ENCODE measurements around the gene GPRASP1.
A peak's percentile ranks its signal among the peaks of the same experiment; 100 is the strongest.
"Not testable (repeated sequence)": the region's sequence is repeated elsewhere in the genome, so short reads cannot be mapped to it uniquely, and the experiment has no call there.

The GPRASP1 gene

DNA sequence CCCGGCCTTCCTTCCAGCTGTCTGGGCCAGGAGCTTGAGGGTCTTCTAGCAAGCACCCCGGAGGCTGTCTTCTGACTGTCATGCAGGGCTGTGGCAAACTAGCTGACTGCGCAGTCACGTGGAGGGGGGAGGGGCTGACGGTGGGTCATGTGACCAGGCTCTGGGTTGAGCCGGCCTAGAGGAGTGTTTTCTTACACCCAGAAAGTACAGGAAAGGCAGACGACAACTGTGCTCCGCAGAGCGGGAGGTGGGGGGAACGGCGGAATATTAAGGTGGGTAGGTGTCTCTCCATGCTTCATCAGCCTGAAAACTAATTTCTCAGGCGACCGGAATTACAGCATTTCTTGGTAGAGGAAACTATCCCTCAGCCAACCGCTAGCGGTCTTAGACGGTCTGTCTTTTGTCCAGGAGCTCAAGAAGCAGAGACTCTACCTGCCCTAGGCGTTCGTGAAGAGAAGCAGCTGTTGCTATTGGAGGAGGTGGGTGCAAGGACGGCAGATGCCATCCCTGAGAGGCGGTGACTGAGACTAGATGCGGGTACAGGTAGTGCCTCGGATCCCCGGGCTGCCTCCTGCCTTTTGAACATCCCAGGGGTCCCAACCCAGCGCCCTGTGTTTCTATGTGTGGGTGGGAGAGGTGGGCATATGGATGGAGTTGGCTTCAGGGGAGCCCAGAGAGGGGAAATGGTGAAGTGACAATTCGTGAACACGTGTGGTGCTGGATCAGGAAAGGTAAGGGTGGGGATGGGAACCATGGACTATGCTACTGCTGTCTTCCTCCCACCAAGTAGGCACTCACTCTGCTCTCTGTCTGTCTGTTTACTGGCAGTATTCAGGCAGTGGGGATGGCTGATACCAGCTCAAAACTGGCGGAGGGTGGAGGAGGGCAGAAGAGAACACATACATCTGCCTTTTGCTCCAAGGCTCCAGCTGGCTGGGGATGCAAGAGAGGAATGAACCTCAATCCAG, 8.8 kb downstream of the GPRASP1 start:
- Histone ChIP-seq H3K9ac (ENCODE audit: low read length) (peak overlapping the region; percentile 70), H3K9me3 (ENCODE audit: control insufficient read depth, insufficient read depth, low read depth, low read length) (peaks cover 8% of the 10 kb centered on the region), H3K27me3 (ENCODE audit: control insufficient read depth, insufficient read depth, low read length) (peaks cover 4% of the 10 kb centered on the region; the same call in 1 of the 2 replicates), H3K4me3 (ENCODE audit: low read depth, low read length) (peak overlapping the region; percentile 79), H3K4me1 (ENCODE audit: control insufficient read depth, insufficient read depth, low read length) (no peaks in the 10 kb centered on the region), H3K36me3 (ENCODE audit: control insufficient read depth, insufficient read depth, low read length) (no peaks in the 10 kb centered on the region), H3K27ac (ENCODE audit: low read depth, low read length) (no peak overlapping the region)

DNA sequence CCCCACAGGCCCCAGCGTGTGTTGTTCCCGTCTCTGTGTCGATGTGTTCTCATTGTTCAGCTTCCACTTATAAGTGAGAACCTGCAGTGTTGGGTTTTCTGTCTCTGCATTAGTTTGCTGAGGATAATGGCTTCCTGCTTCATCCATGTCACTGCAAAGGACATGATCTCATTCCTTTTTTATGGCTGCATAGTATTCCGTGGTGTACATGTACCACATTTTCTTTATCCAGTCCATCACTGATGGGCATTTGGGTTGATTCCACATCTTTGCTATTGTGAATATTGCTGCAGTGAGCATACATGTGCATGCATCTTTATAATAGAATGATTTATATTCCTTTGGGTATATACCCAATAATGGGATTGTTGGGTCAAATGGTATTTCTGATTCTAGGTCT, 12.5 kb downstream of the GPRASP1 start:
- H3K36me3 ChIP-seq (ENCODE audit: control insufficient read depth, insufficient read depth, low read length); H3K27ac ChIP-seq (ENCODE audit: low read depth, low read length); H3K4me1 ChIP-seq (ENCODE audit: control insufficient read depth, insufficient read depth, low read length); H3K9ac ChIP-seq (ENCODE audit: low read length); H3K4me3 ChIP-seq (ENCODE audit: low read depth, low read length); H3K27me3 ChIP-seq (ENCODE audit: control insufficient read depth, insufficient read depth, low read length): not testable (repeated sequence)
- H3K9me3 ChIP-seq (ENCODE audit: control insufficient read depth, insufficient read depth, low read depth, low read length), result peaks cover 10% of the 10 kb centered on the region

DNA sequence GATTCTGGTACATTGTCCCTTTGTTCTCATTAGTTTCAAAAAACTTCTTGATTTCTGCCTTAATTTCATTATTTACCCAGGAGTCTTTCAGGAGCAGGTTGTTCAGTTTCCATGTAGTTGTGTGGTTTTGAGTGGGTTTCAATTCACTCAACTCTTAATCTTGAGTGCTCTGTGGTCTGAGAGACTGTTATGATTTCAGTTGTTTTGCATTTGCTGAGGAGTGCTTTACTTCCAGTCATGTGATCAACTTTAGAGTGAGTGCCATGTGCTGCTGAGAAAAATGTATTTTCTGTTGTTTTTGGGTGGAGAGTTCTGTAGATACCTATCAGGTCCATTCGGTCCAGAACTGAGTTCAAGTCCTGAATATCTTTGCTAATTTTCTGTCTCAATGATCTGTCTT, 15.8 kb downstream of the GPRASP1 start:
- not testable (repeated sequence) for H3K4me3 ChIP-seq (ENCODE audit: low read depth, low read length); H3K4me1 ChIP-seq (ENCODE audit: control insufficient read depth, insufficient read depth, low read length); H3K27me3 ChIP-seq (ENCODE audit: control insufficient read depth, insufficient read depth, low read length); H3K9ac ChIP-seq (ENCODE audit: low read length); H3K36me3 ChIP-seq (ENCODE audit: control insufficient read depth, insufficient read depth, low read length); H3K27ac ChIP-seq (ENCODE audit: low read depth, low read length)
- H3K9me3 ChIP-seq (ENCODE audit: control insufficient read depth, insufficient read depth, low read depth, low read length), result peaks cover 10% of the 10 kb centered on the region

DNA sequence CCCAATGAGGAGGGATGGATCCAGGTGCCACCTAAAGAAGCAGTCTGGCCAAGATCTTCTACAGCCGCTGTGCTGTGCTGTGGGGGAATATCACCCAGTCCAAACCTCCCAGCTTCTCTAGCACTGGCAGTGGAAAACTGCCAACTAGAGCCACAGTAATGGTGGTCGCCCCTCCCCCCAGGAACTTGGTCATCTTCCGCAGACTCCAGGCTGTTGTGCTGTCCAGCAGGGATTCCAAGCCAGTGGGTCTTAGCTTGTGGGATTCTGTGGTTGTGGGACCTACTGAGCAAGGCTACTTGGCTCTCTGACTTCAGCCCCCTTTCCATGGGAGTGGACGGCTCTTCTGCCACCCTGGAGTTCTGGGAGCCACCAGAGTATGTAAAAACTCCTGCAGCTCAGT, 18.2 kb downstream of the GPRASP1 start:
- Histone ChIP-seq H3K4me1 (ENCODE audit: control insufficient read depth, insufficient read depth, low read length) (peaks cover 3% of the 10 kb centered on the region; the same call in 1 of the 2 replicates), H3K27ac (ENCODE audit: low read depth, low read length) (no peak overlapping the region), H3K9me3 (ENCODE audit: control insufficient read depth, insufficient read depth, low read depth, low read length) (0 out of 2 replicates have a peak, but pooled peaks cover 7% of the 10 kb centered on the region), H3K27me3 (ENCODE audit: control insufficient read depth, insufficient read depth, low read length) (no peaks in the 10 kb centered on the region; the same call in 1 of the 2 replicates), H3K36me3 (ENCODE audit: control insufficient read depth, insufficient read depth, low read length) (no peaks in the 10 kb centered on the region), H3K4me3 (ENCODE audit: low read depth, low read length) (no peak overlapping the region), H3K9ac (ENCODE audit: low read length) (no peak overlapping the region)

DNA sequence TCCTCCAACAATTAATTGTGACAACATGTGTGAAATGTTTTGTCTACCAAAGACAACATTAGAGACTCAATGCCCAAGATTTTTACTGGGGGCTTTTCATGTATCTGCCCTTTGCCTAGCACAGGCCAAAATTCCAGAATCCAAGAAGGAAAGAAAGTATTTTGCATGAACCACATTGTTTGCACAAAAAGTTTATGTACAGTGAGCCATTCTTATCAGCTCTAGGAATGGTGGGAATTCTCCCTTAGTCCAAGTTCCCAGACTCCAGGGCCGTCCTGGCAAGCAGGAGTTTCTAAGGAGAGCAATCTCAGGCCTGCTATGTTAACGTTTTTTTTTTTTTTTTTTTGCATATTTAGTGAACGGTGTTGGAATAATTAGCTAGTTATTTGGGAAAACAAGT, 21.6 kb downstream of the GPRASP1 start:
- Histone ChIP-seq H3K4me3 (ENCODE audit: low read depth, low read length) (no peak overlapping the region), H3K27ac (ENCODE audit: low read depth, low read length) (no peak overlapping the region), H3K36me3 (ENCODE audit: control insufficient read depth, insufficient read depth, low read length) (no peaks in the 10 kb centered on the region), H3K4me1 (ENCODE audit: control insufficient read depth, insufficient read depth, low read length) (peaks cover 3% of the 10 kb centered on the region; the same call in 1 of the 2 replicates), H3K9ac (ENCODE audit: low read length) (no peak overlapping the region), H3K27me3 (ENCODE audit: control insufficient read depth, insufficient read depth, low read length) (no peaks in the 10 kb centered on the region; the same call in 1 of the 2 replicates), H3K9me3 (ENCODE audit: control insufficient read depth, insufficient read depth, low read depth, low read length) (no peaks in the 10 kb centered on the region)

DNA sequence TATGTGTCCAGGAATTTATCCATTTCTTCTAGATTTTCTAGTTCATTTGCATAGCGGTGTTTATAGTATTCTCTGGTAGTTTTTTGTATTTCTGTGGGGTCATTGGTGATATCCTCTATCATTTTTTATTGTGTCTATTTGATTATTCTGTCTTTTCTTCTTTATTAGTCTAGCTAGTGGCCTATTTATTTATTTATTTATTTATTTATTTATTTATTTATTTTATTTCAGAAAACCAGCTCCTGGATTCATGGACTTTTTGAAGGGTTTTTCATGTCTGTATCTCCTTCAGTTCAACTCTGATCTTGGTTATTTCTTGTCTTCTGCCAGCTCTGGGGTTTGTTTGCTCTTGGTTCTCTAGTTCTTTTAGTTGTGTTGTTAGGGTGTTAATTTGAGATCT, 26.2 kb downstream of the GPRASP1 start:
- not testable (repeated sequence) for H3K27ac ChIP-seq (ENCODE audit: low read depth, low read length); H3K4me3 ChIP-seq (ENCODE audit: low read depth, low read length); H3K27me3 ChIP-seq (ENCODE audit: control insufficient read depth, insufficient read depth, low read length); H3K9ac ChIP-seq (ENCODE audit: low read length); H3K4me1 ChIP-seq (ENCODE audit: control insufficient read depth, insufficient read depth, low read length); H3K9me3 ChIP-seq (ENCODE audit: control insufficient read depth, insufficient read depth, low read depth, low read length); H3K36me3 ChIP-seq (ENCODE audit: control insufficient read depth, insufficient read depth, low read length)

DNA sequence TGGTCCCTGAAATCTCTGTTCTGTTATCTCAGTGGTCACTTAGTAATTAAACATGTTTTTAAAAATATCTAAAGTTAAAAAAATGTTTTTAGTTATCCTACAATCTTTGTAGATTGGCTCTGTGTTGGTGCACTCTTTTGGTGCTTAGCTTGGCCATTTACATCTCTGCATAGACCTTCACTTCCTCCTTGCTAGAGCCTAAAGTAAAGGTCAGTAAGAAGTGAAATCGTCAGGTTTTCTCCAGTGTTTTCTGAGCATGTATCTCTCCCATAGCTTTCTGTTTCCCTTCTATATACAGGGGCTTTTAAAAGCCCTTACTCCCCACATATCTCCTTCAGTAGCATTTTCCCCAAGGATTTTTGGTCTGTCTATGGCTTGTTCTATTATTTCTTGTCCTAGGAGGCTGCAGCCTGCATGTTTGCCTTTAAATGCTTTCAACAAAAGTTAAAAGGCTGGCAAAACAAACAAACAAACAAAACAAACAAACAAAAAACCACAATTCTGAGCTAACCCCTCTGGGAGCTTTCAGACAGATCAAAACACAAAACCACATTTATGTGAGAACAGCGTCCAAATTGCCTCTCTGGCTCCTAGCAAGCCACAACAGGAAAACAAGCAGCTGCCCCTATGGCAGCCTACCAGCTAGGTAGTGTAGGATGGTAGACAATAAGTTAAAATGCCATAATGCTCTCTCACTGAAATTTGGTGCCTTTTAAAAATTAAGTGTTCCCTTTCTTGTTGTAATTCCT, 33.7 kb downstream of the GPRASP1 start:
- Histone ChIP-seq H3K27me3 (ENCODE audit: control insufficient read depth, insufficient read depth, low read length) (no peaks in the 10 kb centered on the region), H3K4me1 (ENCODE audit: control insufficient read depth, insufficient read depth, low read length) (no peaks in the 10 kb centered on the region), H3K27ac (ENCODE audit: low read depth, low read length) (no peak overlapping the region), H3K4me3 (ENCODE audit: low read depth, low read length) (no peak overlapping the region), H3K9ac (ENCODE audit: low read length) (no peak overlapping the region), H3K9me3 (ENCODE audit: control insufficient read depth, insufficient read depth, low read depth, low read length) (peaks cover 10% of the 10 kb centered on the region), H3K36me3 (ENCODE audit: control insufficient read depth, insufficient read depth, low read length) (no peaks in the 10 kb centered on the region)

DNA sequence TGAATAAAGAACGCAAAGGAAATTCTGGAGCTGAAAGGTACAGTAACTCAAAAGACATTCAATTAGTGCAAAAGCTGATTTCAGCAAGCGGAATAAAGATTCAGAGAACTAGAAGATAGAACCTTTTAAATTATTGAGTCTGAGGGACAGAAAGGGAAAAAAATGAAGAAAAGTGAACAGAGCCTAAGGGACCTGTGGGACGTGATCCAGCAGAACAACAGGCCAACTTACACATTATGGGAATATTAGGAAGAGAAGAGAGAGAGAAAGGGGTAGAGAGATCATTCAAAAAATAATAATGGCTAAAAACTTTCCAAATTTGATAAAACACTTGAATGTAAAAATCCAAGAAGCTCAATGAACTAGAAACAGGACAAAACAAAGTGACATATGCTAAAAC, 43.5 kb downstream of the GPRASP1 start:
- Histone ChIP-seq H3K27ac (ENCODE audit: low read depth, low read length) (no peak overlapping the region), H3K27me3 (ENCODE audit: control insufficient read depth, insufficient read depth, low read length) (no peaks in the 10 kb centered on the region), H3K4me3 (ENCODE audit: low read depth, low read length) (no peak overlapping the region), H3K4me1 (ENCODE audit: control insufficient read depth, insufficient read depth, low read length) (no peaks in the 10 kb centered on the region), H3K36me3 (ENCODE audit: control insufficient read depth, insufficient read depth, low read length) (no peaks in the 10 kb centered on the region), H3K9me3 (ENCODE audit: control insufficient read depth, insufficient read depth, low read depth, low read length) (peaks cover 16% of the 10 kb centered on the region), H3K9ac (ENCODE audit: low read length) (no peak overlapping the region)

DNA sequence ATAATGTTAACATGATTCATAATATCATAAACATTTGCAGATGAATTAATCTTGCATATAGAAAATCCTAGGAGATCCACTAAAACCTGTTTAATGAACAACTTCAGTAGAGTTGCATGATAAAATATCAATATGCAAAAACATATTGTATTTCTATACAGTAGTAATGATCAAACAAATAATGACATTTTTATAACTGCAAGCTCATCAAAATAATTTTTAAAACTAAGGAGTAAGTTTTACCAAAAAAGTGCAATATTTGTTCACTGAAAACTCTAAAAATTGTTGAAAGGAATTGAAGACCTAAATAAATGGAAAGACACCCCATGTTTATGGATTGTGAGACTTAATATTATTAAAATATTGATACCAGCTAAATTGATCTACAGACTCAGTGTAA, 45.0 kb downstream of the GPRASP1 start:
- H3K27me3 ChIP-seq (ENCODE audit: control insufficient read depth, insufficient read depth, low read length), result no peaks in the 10 kb centered on the region; the same call in 1 of the 2 replicates
- no peak overlapping the region for H3K27ac ChIP-seq (ENCODE audit: low read depth, low read length)
- no peaks in the 10 kb centered on the region for H3K4me1 ChIP-seq (ENCODE audit: control insufficient read depth, insufficient read depth, low read length)
- no peaks in the 10 kb centered on the region for H3K36me3 ChIP-seq (ENCODE audit: control insufficient read depth, insufficient read depth, low read length)
- H3K4me3 ChIP-seq (ENCODE audit: low read depth, low read length), result no peak overlapping the region
- no peak overlapping the region for H3K9ac ChIP-seq (ENCODE audit: low read length)
- peaks cover 16% of the 10 kb centered on the region for H3K9me3 ChIP-seq (ENCODE audit: control insufficient read depth, insufficient read depth, low read depth, low read length)

DNA sequence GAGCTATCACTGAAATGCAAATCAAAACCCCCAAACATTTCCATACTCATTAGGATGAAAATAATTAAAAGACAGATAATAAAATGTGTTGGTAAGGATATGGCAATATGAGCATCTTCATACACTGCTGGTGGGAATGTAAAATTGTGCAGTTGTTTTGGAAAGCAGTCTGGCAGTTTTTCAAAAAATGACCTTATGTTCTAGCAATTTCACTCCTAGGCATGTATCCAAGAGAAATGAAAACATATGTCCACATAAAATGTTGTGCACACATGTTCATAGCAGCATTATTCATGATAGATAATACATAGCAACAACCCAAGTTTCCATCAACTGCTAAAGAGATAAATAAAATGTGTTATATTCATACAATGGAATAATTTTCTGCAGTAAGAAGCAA, 46.2 kb downstream of the GPRASP1 start:
- Histone ChIP-seq H3K9ac (ENCODE audit: low read length) (no peak overlapping the region), H3K27ac (ENCODE audit: low read depth, low read length) (no peak overlapping the region), H3K9me3 (ENCODE audit: control insufficient read depth, insufficient read depth, low read depth, low read length) (peaks cover 6% of the 10 kb centered on the region; the same call in 1 of the 2 replicates), H3K4me3 (ENCODE audit: low read depth, low read length) (no peak overlapping the region), H3K4me1 (ENCODE audit: control insufficient read depth, insufficient read depth, low read length) (no peaks in the 10 kb centered on the region), H3K27me3 (ENCODE audit: control insufficient read depth, insufficient read depth, low read length) (no peaks in the 10 kb centered on the region; the same call in 1 of the 2 replicates), H3K36me3 (ENCODE audit: control insufficient read depth, insufficient read depth, low read length) (no peaks in the 10 kb centered on the region)
